H1 (cell line): ENCODE measurements around the gene ALDH5A1. TPM values are rescaled to one million over a fixed set of nuclear protein-coding genes. Genes with fewer than 3 reads are reported as not detected.

Experiments
- CTCF ChIA-PET: fragments of 300-600 bp; sonication (Branson Sonifier 250); formaldehyde crosslinking; loops from one replicate; lab custom pipeline; 2021; ENCODE audit not compliant: partially characterized antibody; lab: Charles Lee
- POLR2A ChIA-PET: fragments of 300-600 bp; sonication (Branson Sonifier 250); formaldehyde crosslinking; loops from one replicate; lab custom pipeline; 2021; ENCODE audit warnings: inconsistent platforms; ENCODE audit not compliant: partially characterized antibody; lab: Charles Lee
- DNase-seq, 2 experiments: peaks; one replicate each; pipeline versions ENCODE4 v3.0.0 to v3.0.0-alpha.2; 2010 to 2022; ENCODE audit warnings: low spot score in 2 of 2, low read depth in 1 of 2, mixed read lengths in 1 of 2
- FAIRE-seq: peaks from 2 replicates; lab custom pipeline; 2011; peaks lifted over from hg19 to GRCh38; lab: Jason Lieb, UNC
- H2AFZ ChIP-seq: 2 replicates; pipeline ENCODE4 v1.8.1; 2012; ENCODE audit warnings: low read length, inconsistent platforms
- H2AK5ac ChIP-seq: 2 replicates; pipeline ENCODE4 v1.6.1; 2013; ENCODE audit warnings: low read depth, low read length
- H2BK120ac ChIP-seq: replicated peaks from 2 replicates; pipeline ENCODE3; 2013; ENCODE audit warnings: low read depth, low read length, inconsistent platforms
- H2BK12ac ChIP-seq: 2 replicates; pipeline ENCODE4 v1.6.1; 2013; ENCODE audit warnings: low read depth, low read length
- H2BK15ac ChIP-seq: 2 replicates; pipeline ENCODE4 v1.6.1; 2013; ENCODE audit warnings: low read length
- H2BK20ac ChIP-seq: 2 replicates; pipeline ENCODE4 v1.6.1; 2013; ENCODE audit warnings: low read length
- H2BK5ac ChIP-seq: 2 replicates; pipeline ENCODE4 v1.6.1; 2013; ENCODE audit warnings: low read depth, low read length
- H3K14ac ChIP-seq: 2 replicates; pipeline ENCODE4 v1.6.1; 2013; ENCODE audit warnings: inconsistent platforms; ENCODE audit not compliant: insufficient read length
- H3K18ac ChIP-seq: 2 replicates; pipeline ENCODE4 v1.6.1; 2013; ENCODE audit warnings: low read length; ENCODE audit errors: extremely low read depth
- H3K23ac ChIP-seq: 2 replicates; pipeline ENCODE4 v1.6.1; 2013; ENCODE audit warnings: inconsistent platforms; ENCODE audit not compliant: insufficient read length
- H3K23me2 ChIP-seq: 2 replicates; pipeline ENCODE4 v1.6.1; 2013; ENCODE audit warnings: low read depth, low read length
- H3K27ac ChIP-seq: 2 replicates; pipeline ENCODE4 v1.6.1; 2011; ENCODE audit warnings: low read depth, low read length, inconsistent platforms
- H3K27me3 ChIP-seq, 4 experiments: replicated peaks in 1 of 4; 1 replicate in 1 of 4; 2 replicates in 3 of 4; pipeline versions ENCODE4 v1.6.1 to v1.8.1; 2011 to 2013; ENCODE audit warnings: low read length in 3 of 4, mild to moderate bottlenecking in 3 of 4, inconsistent platforms in 2 of 4, mixed read lengths in 2 of 4, moderate library complexity in 1 of 4; ENCODE audit not compliant: control insufficient read depth in 3 of 4, insufficient read depth in 3 of 4; ENCODE audit errors: extremely low read depth in 1 of 4
- H3K36me3 ChIP-seq, 4 experiments: 2 replicates each; pipeline versions ENCODE4 v1.6.1 to v1.8.1; 2011 to 2013; ENCODE audit warnings: mild to moderate bottlenecking in 4 of 4, low read length in 3 of 4, moderate library complexity in 2 of 4, control low read depth in 1 of 4, inconsistent platforms in 1 of 4; ENCODE audit not compliant: insufficient read depth in 4 of 4, control insufficient read depth in 2 of 4
- H3K4ac ChIP-seq: replicated peaks from 2 replicates; pipeline ENCODE3; 2013; ENCODE audit warnings: low read length, low read depth, mixed read lengths, inconsistent platforms; ENCODE audit not compliant: insufficient read length
- H3K4me1 ChIP-seq, 4 experiments: replicated peaks in 1 of 4; 1 replicate in 1 of 4; 2 replicates in 3 of 4; pipeline versions ENCODE4 v1.6.1 to v1.8.1; 2011 to 2013; ENCODE audit warnings: low read length in 3 of 4, inconsistent platforms in 2 of 4, mixed read lengths in 1 of 4; ENCODE audit not compliant: insufficient read depth in 4 of 4, control insufficient read depth in 3 of 4
- H3K4me2 ChIP-seq, 2 experiments: 2 replicates each; pipeline versions ENCODE4 v1.6.1 to v1.8.1; 2011 to 2013; ENCODE audit warnings: low read depth in 2 of 2, low read length in 2 of 2, control low read depth in 1 of 2, inconsistent platforms in 1 of 2, mild to moderate bottlenecking in 1 of 2; ENCODE audit not compliant: insufficient read depth in 1 of 2
- H3K4me3 ChIP-seq, 4 experiments: fragments of 200-600, 300-600 bp in 1 of 4; sonication (generic), shearing (Covaris generic), sonication (Bioruptor Twin) in 1 of 4; 2 replicates each; pipeline versions ENCODE4 v1.5.1 to v1.8.1; 2011 to 2016; ENCODE audit warnings: low read length in 4 of 4, low read depth in 3 of 4, control low read depth in 2 of 4, inconsistent platforms in 2 of 4, mild to moderate bottlenecking in 2 of 4, mixed read lengths in 1 of 4, moderate library complexity in 1 of 4; ENCODE audit not compliant: insufficient read depth in 2 of 4; ENCODE audit errors: extremely low read depth in 1 of 4
- H3K56ac ChIP-seq: replicated peaks from 2 replicates; pipeline ENCODE3; 2013; ENCODE audit warnings: low read depth, mild to moderate bottlenecking, mixed read lengths, low read length, inconsistent platforms; ENCODE audit not compliant: insufficient read length
- H3K79me1 ChIP-seq: 2 replicates; pipeline ENCODE4 v1.6.1; 2013; ENCODE audit warnings: low read depth, low read length, control low read depth
- H3K79me2 ChIP-seq, 2 experiments: 2 replicates each; pipeline versions ENCODE4 v1.6.1 to v1.8.1; 2012 to 2013; ENCODE audit warnings: low read length in 2 of 2, mild to moderate bottlenecking in 2 of 2, inconsistent platforms in 1 of 2; ENCODE audit not compliant: insufficient read depth in 2 of 2, control insufficient read depth in 1 of 2
- H3K9ac ChIP-seq, 4 experiments: replicated peaks in 1 of 4; 1 replicate in 1 of 4; 2 replicates in 3 of 4; pipeline versions ENCODE4 v1.6.1 to v1.8.1; 2011 to 2013; ENCODE audit warnings: low read depth in 3 of 4, low read length in 3 of 4, control low read depth in 2 of 4, mild to moderate bottlenecking in 2 of 4, moderate library complexity in 2 of 4, inconsistent platforms in 1 of 4; ENCODE audit errors: extremely low read depth in 1 of 4
- H3K9me3 ChIP-seq, 2 experiments: 2 replicates each; pipeline versions ENCODE4 v1.6.1 to v1.8.1; 2012 to 2013; ENCODE audit warnings: mild to moderate bottlenecking in 2 of 2, moderate library complexity in 2 of 2, control low read depth in 1 of 2, inconsistent platforms in 1 of 2, low read depth in 1 of 2, low read length in 1 of 2, mixed read lengths in 1 of 2; ENCODE audit not compliant: insufficient read depth in 2 of 2
- H4K20me1 ChIP-seq, 2 experiments: replicated peaks in 1 of 2; 2 replicates each; pipeline versions ENCODE3 to v1.8.1; 2011 to 2013; ENCODE audit warnings: inconsistent platforms in 2 of 2, low read length in 2 of 2, mild to moderate bottlenecking in 1 of 2; ENCODE audit not compliant: insufficient read depth in 2 of 2, control insufficient read depth in 1 of 2
- H4K5ac ChIP-seq: 2 replicates; pipeline ENCODE4 v1.6.1; 2013; ENCODE audit warnings: low read length, low read depth, mixed read lengths, inconsistent platforms; ENCODE audit not compliant: insufficient read length
- H4K8ac ChIP-seq: 2 replicates; pipeline ENCODE4 v1.8.0; 2013; ENCODE audit warnings: mild to moderate bottlenecking, moderate library complexity, low read length, inconsistent platforms; ENCODE audit not compliant: insufficient read depth; ENCODE audit errors: extremely low read depth
- H4K91ac ChIP-seq: replicated peaks from 2 replicates; pipeline ENCODE3; 2013; ENCODE audit warnings: low read length, mixed read lengths, inconsistent platforms; ENCODE audit not compliant: insufficient read length
- CREB1 ChIP-seq: IDR thresholded peaks from 2 replicates; pipeline ENCODE4 v1.6.1; 2012; ENCODE audit warnings: inconsistent platforms
- CTCF ChIP-seq, 3 experiments: IDR thresholded peaks; 1 replicate in 2 of 3; 2 replicates in 1 of 3; pipeline versions ENCODE4 v1.5.1 to v1.6.1; 2011; ENCODE audit warnings: low read length in 3 of 3, mild to moderate bottlenecking in 3 of 3, inconsistent platforms in 2 of 3, low read depth in 1 of 3, moderate library complexity in 1 of 3; ENCODE audit not compliant: insufficient read depth in 1 of 3; ENCODE audit errors: control extremely low read depth in 1 of 3
- WGBS, 2 experiments: shearing (Covaris generic) in 1 of 2; methylation state at CpG; one replicate each; pipeline versions ENCODE4 v1.1.6 to v1.1.7; 2013 to 2015; ENCODE audit warnings: low lambda C conversion rate in 2 of 2, mixed read lengths in 2 of 2, inconsistent platforms in 1 of 2, low coverage in 1 of 2, missing lambda C conversion rate in 1 of 2; ENCODE audit not compliant: insufficient replicate concordance in 2 of 2, insufficient coverage in 1 of 2, insufficient read length in 1 of 2; ENCODE audit errors: extremely low coverage in 1 of 2, missing lambda C conversion rate in 1 of 2; 5-methylcytosine and 5-hydroxymethylcytosine counted together
- polyA plus RNA-seq, 7 experiments: library from polyadenylated mRNA; depleted of rRNA in 3 of 7; stranded (reverse) in 5 of 7; unstranded in 2 of 7; fragments of >200 nt in 5 of 7; fragments of 200-250 nt in 2 of 7; gene quantifications; 1 replicate in 5 of 7; 2 replicates in 1 of 7; 4 replicates in 1 of 7; pipeline versions ENCODE4 v1.2.1 to v1.2.3, GENCODE V29; 2011 to 2013; ENCODE audit warnings: missing spikeins in 2 of 7, mixed read lengths in 2 of 7
- total RNA-seq: library from RNA; stranded (reverse); fragmentation: NEBNext Ultra II Directional; extraction: Animal tissue kit (Norgen Biotek cat#: 25700); gene quantifications from 2 replicates; pipeline ENCODE4 v1.2.1, GENCODE V29; 2021

The ALDH5A1 gene
- total and polyA plus RNA-seq, 2 of the 8 experiments (the other 6 are each of a cell fraction or from before 2014, with no cell fraction given): 1.5 to 2.4 TPM

- DNase-seq (no peak), FAIRE-seq (no peak)
- WGBS, 2 experiments: 20% methylated on average over 34 of the region's 36 CpGs; no CpG with 5 or more reads in 1 of the 2 experiments
- Histone ChIP-seq H2BK12ac (0 out of 2 replicates have a peak overlapping the region, but pooled peaks have one; percentile 0), H3K9ac (peak overlapping the region in 2 of 4 experiments; percentile 65 to 76; a peak in 4 of 7 replicates), H3K36me3 (no peaks in the 10 kb centered on the region), H4K5ac (no peak overlapping the region), H3K79me1 (no peaks in the 10 kb centered on the region), H3K23me2 (peaks cover 7% of the 10 kb centered on the region; the same call in 1 of the 2 replicates), H4K91ac (no peak overlapping the region), H4K8ac (peak overlapping the region; percentile 73), H2BK20ac (no peak overlapping the region), H3K56ac (no peak overlapping the region), H3K4me3 (peak overlapping the region; percentile 48 to 72 (median 66)), H2BK120ac (no peak overlapping the region), H3K4me2 (peak overlapping the region; percentile 59 to 98), H2AFZ (peak overlapping the region; percentile 66), H3K18ac (no peak overlapping the region)
- POLR2A ChIA-PET: interaction anchor here (0.6 to 1.5 kb wide), 7 partner anchors 16 to 203 kb away, joined by 3 to 7 read pairs (median 5); no protein-coding TSS in a partner anchor
- TF ChIP-seq CREB1 (no peak), CTCF (IDR thresholded peaks at IDR 0.05; ENCODE audit: control extremely low read depth in 1 of 3, insufficient read depth in 1 of 3, low read depth in 1 of 3, low read length in 3 of 3) (peak in 1 of 3 experiments; percentile 7; a peak in 1 of 4 replicates)
- TF ChIP-seq, all 59 proteins: peak for 1
- peaks cover 0 to 7% (median 3%) of the 10 kb centered on the region in 4 experiments; a peak in 4 of 7 replicates for H3K4me1 ChIP-seq
- H3K79me2 ChIP-seq: no peaks in the 10 kb centered on the region
- no peak overlapping the region for H3K14ac ChIP-seq
- H3K27me3 ChIP-seq: peaks cover 0 to 24% (median 8%) of the 10 kb centered on the region in 4 experiments; a peak in 6 of 7 replicates
- H3K9me3 ChIP-seq: 0 out of 4 replicates have a peak, but pooled peaks cover 0 to 2% of the 10 kb centered on the region in 2 experiments
- H3K23ac ChIP-seq: no peak overlapping the region
- H2BK5ac ChIP-seq: no peak overlapping the region
- CTCF ChIA-PET: interaction anchor here (0.6 to 8.4 kb wide), 22 partner anchors 9 to 1486 kb away, joined by 3 to 67 read pairs (median 4); partner anchors contain the start of gene KIAA0319
- no peaks in the 10 kb centered on the region for H4K20me1 ChIP-seq
- H2AK5ac ChIP-seq: no peak overlapping the region
- H2BK15ac ChIP-seq: no peak overlapping the region
- no peak overlapping the region for H3K27ac ChIP-seq
- no peak overlapping the region for H3K4ac ChIP-seq
Measured at GRCh38 chr6:24493945-24494820, 586 bp upstream of the ALDH5A1 start.
